CD4-positive, alpha-beta memory T cell (primary cell): ENCODE results near the gene TPPP3. TPM values are rescaled to one million over a fixed set of nuclear protein-coding genes. Genes with fewer than 3 reads are reported as not detected.
"Not testable (repeated sequence)": the region's sequence is repeated elsewhere in the genome, so short reads cannot be mapped to it uniquely, and the experiment has no call there.

ENCODE experiments used
- CTCF ChIA-PET: fragments of 350-600 bp; sonication (Branson Sonifier 250); formaldehyde crosslinking; loops from one replicate; lab custom pipeline; 2021; ENCODE audit warnings: inconsistent platforms; ENCODE audit not compliant: partially characterized antibody; lab: Charles Lee
- POLR2A ChIA-PET: fragments of 350-600 bp; sonication (Branson Sonifier 250); formaldehyde crosslinking; loops from one replicate; lab custom pipeline; 2021; ENCODE audit not compliant: partially characterized antibody; lab: Charles Lee
- DNase-seq, 5 donors: peaks; one replicate each; pipeline versions ENCODE4 v3.0.0 to v3.0.0-alpha.2; 2020 to 2022; ENCODE audit warnings: mixed read lengths in 1 of 5
- H3K27ac ChIP-seq: one replicate; pipeline ENCODE4 v1.7.0; 2013; ENCODE audit warnings: low read depth, low read length
- H3K27me3 ChIP-seq: 2 replicates; pipeline ENCODE4 v1.7.0; 2013; ENCODE audit warnings: mild to moderate bottlenecking, low read length, moderate library complexity; ENCODE audit not compliant: insufficient read depth
- H3K36me3 ChIP-seq: 2 replicates; pipeline ENCODE4 v1.7.0; 2013; ENCODE audit warnings: mild to moderate bottlenecking, low read length, moderate library complexity; ENCODE audit not compliant: insufficient read depth
- H3K4me1 ChIP-seq: 2 replicates; pipeline ENCODE4 v1.7.0; 2013; ENCODE audit warnings: mild to moderate bottlenecking, low read length, moderate library complexity; ENCODE audit not compliant: insufficient read depth
- H3K4me3 ChIP-seq, 2 donors: one replicate each; pipeline ENCODE4 v1.7.0; 2013; ENCODE audit warnings: low read length in 2 of 2, mild to moderate bottlenecking in 1 of 2
- H3K9me3 ChIP-seq, 2 donors: one replicate each; pipeline ENCODE4 v1.7.0; 2013; ENCODE audit warnings: low read length in 2 of 2, control low read depth in 1 of 2; ENCODE audit not compliant: control insufficient read depth in 1 of 2
- H3K27ac Mint-ChIP-seq, 7 donors: one replicate each; pipeline ENCODE4 v1.8.0; 2020 to 2021; ENCODE audit warnings: mixed read lengths in 7 of 7, mild to moderate bottlenecking in 6 of 7, inconsistent platforms in 3 of 7, moderate library complexity in 3 of 7
- H3K27me3 Mint-ChIP-seq, 2 donors: one replicate each; pipeline ENCODE4 v1.8.0; 2020 to 2021; ENCODE audit warnings: mixed read lengths in 2 of 2
- H3K36me3 Mint-ChIP-seq, 2 donors: one replicate each; pipeline ENCODE4 v1.8.0; 2020 to 2021; ENCODE audit warnings: mixed read lengths in 2 of 2, inconsistent platforms in 1 of 2, mild to moderate bottlenecking in 1 of 2
- H3K4me1 Mint-ChIP-seq, 4 donors: one replicate each; pipeline ENCODE4 v1.8.0; 2020 to 2021; ENCODE audit warnings: mixed read lengths in 4 of 4, mild to moderate bottlenecking in 1 of 4
- H3K4me3 Mint-ChIP-seq, 8 donors: one replicate each; pipeline ENCODE4 v1.8.0; 2020 to 2021; ENCODE audit warnings: mixed read lengths in 8 of 8, mild to moderate bottlenecking in 7 of 8, moderate library complexity in 6 of 8, inconsistent platforms in 3 of 8
- H3K9me3 Mint-ChIP-seq, 8 donors: one replicate each; pipeline ENCODE4 v1.8.0; 2020 to 2021; ENCODE audit warnings: mixed read lengths in 8 of 8, mild to moderate bottlenecking in 5 of 8, inconsistent platforms in 3 of 8, moderate library complexity in 1 of 8
- intact Hi-C: fragments of 100-400 bp; cut with micrococcal nuclease; formaldehyde crosslinking; loops from one replicate; pipeline ENCODE4 v1.15.1; 2023
- polyA plus RNA-seq, 2 donors: library from polyadenylated mRNA; unstranded; fragments of 300-500 nt; fragmentation: Illumina TruSeq; gene quantifications; one replicate each; pipeline ENCODE4 v1.2.3, GENCODE V29; 2021
- total RNA-seq, 2 experiments: library from RNA; stranded (reverse); gene quantifications; one replicate each; pipeline ENCODE4 v1.2.3, GENCODE V29; 2021

Gene TPPP3
- total and polyA plus RNA-seq, 4 experiments from 2014 or later: not detected

DNA sequence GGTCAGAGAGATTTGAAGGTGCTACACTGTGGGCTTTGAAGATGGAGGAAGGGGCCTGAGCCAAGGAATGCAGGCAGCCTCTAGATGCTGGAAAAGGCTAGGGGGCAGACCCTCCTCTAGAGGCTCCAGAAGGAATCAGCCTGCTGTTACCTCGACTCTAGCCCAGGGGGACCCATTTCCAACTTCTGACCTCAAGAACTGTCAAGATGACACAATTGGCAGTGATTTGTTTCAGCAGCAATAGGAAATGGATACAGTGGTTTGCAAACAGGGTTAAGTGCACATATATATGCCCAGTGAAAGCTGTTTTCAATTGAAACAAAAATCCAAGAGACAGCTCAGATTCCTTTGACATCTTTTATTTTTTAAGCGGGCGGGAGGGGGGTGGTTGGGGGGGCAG lies 26.6 kb upstream of the TPPP3 start:
- DNase-seq: no peak
- Mint-ChIP-seq H3K4me1 (peaks cover 5 to 16% (median 8%) of the 10 kb centered on the region in 4 donors), H3K27me3 (peaks cover 23 to 29% of the 10 kb centered on the region in 2 donors), H3K9me3 (no peaks in the 10 kb centered on the region), H3K36me3 (no peaks in the 10 kb centered on the region), H3K27ac (no peak overlapping the region), H3K4me3 (no peak overlapping the region)
- Histone ChIP-seq H3K36me3 (no peaks in the 10 kb centered on the region), H3K27me3 (peaks cover 17% of the 10 kb centered on the region), H3K9me3 (no peaks in the 10 kb centered on the region), H3K4me1 (peaks cover 9% of the 10 kb centered on the region), H3K4me3 (no peak overlapping the region), H3K27ac (no peak overlapping the region)
- intact Hi-C loops: no loop called here
- ChIA-PET POLR2A (no interaction called here), CTCF (interaction anchor here (1.0 kb wide), 1 partner anchor 8 kb away, joined by 3 read pairs; no protein-coding TSS in a partner anchor)

DNA sequence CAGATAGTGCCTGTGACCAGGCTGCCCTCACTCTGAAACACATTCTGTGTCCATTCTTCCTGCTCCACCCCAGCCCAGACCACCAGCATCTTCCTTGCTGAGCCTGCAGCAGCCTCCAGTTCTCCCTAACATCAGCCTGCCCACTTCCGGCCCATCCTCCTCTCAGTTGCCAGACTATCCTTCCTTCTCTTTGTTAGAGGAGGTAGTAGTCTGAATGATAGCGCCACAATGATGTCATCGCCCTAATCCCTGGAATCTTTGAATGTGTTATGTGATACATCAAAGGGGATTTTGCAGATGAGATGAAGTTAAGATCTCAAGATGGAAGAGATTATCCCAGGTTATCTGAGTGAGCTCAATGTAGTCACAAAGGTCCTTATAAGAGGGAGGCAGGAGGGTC lies 26.2 kb upstream of the TPPP3 start:
- no peaks in the 10 kb centered on the region for H3K9me3 ChIP-seq
- intact Hi-C loops: no loop called here
- H3K4me1 ChIP-seq: peaks cover 9% of the 10 kb centered on the region
- H3K36me3 ChIP-seq: no peaks in the 10 kb centered on the region
- no peak overlapping the region for H3K27ac ChIP-seq
- H3K9me3 Mint-ChIP-seq: no peaks in the 10 kb centered on the region
- H3K4me3 Mint-ChIP-seq: no peak overlapping the region
- DNase-seq: no peak
- ChIA-PET POLR2A (no interaction called here), CTCF (interaction anchor here (1.0 kb wide), 1 partner anchor 9 kb away, joined by 3 read pairs; no protein-coding TSS in a partner anchor)
- H3K27ac Mint-ChIP-seq: peak overlapping the region in 1 of 7 donors; percentile 74
- H3K4me3 ChIP-seq: no peak overlapping the region
- peaks cover 5 to 16% (median 8%) of the 10 kb centered on the region in 4 donors for H3K4me1 Mint-ChIP-seq
- peaks cover 15% of the 10 kb centered on the region for H3K27me3 ChIP-seq
- no peaks in the 10 kb centered on the region for H3K36me3 Mint-ChIP-seq
- H3K27me3 Mint-ChIP-seq: peaks cover 21 to 30% of the 10 kb centered on the region in 2 donors

DNA sequence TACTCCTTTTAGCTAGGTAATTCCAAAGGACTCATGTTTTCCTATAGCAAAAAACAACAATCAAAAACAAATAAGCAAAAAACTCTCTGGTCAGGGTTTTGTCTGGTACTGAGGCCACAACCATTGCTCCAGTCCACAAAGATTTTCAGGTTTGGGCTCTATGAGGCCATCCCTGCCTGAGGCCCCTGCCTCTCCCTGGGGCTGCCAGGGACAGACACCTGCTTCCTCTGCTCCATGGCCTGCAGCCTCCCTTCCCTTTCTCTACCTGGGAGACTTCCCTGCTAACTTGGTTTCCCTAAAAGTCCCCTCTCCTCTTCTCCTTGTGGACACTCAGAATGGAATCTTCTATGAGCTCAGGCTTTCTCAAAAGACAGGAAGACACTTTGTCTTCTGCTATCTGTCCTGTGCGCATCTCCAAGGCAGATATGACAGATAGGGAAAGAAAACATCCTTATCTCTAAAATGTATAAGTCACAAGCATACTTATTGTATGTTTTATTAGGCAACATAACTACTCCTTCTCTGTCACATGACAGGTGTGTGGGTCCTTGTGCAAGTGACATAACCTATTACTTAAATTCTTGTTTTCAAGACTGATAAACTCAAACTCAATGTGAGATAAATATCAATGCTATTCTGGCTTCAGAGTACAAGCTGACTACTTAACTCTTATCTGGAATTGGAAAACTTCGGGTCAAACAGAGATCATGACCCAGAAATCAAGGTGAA lies 24.2 kb upstream of the TPPP3 start:
- intact Hi-C loops: no loop called here
- Mint-ChIP-seq H3K9me3 (no peaks in the 10 kb centered on the region), H3K4me1 (peaks cover 5 to 16% (median 9%) of the 10 kb centered on the region in 4 donors), H3K27me3 (peaks cover 19 to 36% of the 10 kb centered on the region in 2 donors), H3K36me3 (no peaks in the 10 kb centered on the region), H3K27ac (peak overlapping the region in 1 of 7 donors; percentile 71), H3K4me3 (peak overlapping the region in 7 of 8 donors; percentile 8 to 83 (median 41))
- peaks cover 11% of the 10 kb centered on the region for H3K27me3 ChIP-seq
- ChIA-PET POLR2A (no interaction called here), CTCF (interaction anchor here (0.9 to 2.2 kb wide), 5 partner anchors 9 to 440 kb away, joined by 3 to 7 read pairs (median 3); no protein-coding TSS in a partner anchor)
- H3K27ac ChIP-seq: no peak overlapping the region
- no peak overlapping the region for H3K4me3 ChIP-seq
- peaks cover 9% of the 10 kb centered on the region for H3K4me1 ChIP-seq
- no peaks in the 10 kb centered on the region for H3K36me3 ChIP-seq
- DNase-seq: no peak
- no peaks in the 10 kb centered on the region for H3K9me3 ChIP-seq

- ChIA-PET CTCF (interaction anchor here (0.9 to 2.2 kb wide), 6 partner anchors 8 to 439 kb away, joined by 3 to 7 read pairs (median 3); no protein-coding TSS in a partner anchor), POLR2A (no interaction called here)
- peak within 1 kb of the TSS in 4 of 7 donors; percentile 30 to 83 (median 75) for H3K27ac Mint-ChIP-seq
- H3K4me1 Mint-ChIP-seq: peaks cover 5 to 16% (median 9%) of the 10 kb centered on the region in 4 donors
- H3K4me3 ChIP-seq: peak within 1 kb of the TSS in 1 of 2 donors; percentile 27
- peak within 1 kb of the TSS; percentile 26 for H3K27ac ChIP-seq
- no peaks in the 10 kb centered on the region for H3K9me3 ChIP-seq
- no peaks in the 10 kb centered on the region for H3K36me3 Mint-ChIP-seq
- H3K9me3 Mint-ChIP-seq: no peaks in the 10 kb centered on the region
- H3K4me3 Mint-ChIP-seq: peak within 1 kb of the TSS; percentile 55 to 88 (median 76)
- peaks cover 19 to 38% of the 10 kb centered on the region in 2 donors for H3K27me3 Mint-ChIP-seq
- intact Hi-C loops: loop anchor here (1.0 kb wide), 2 partner anchors 439 to 462 kb away; no protein-coding TSS in a partner anchor
- H3K36me3 ChIP-seq: no peaks in the 10 kb centered on the region
- DNase-seq: peak in 4 of 5 donors; percentile 28 to 42 (median 34)
- H3K27me3 ChIP-seq: peaks cover 11% of the 10 kb centered on the region
- peaks cover 9% of the 10 kb centered on the region for H3K4me1 ChIP-seq
Observed at GRCh38 chr16:67415872-67416793, 22.8 kb upstream of the TPPP3 start, which contains the start of gene ZDHHC1. Gene ZDHHC1, minus strand, starts transcription at chr16:67416477. Its CDS starts 8,702 bp downstream, at chr16:67407775.

- H3K27me3 ChIP-seq: peaks cover 11% of the 10 kb centered on the region
- Mint-ChIP-seq H3K4me3 (peak overlapping the region; percentile 1 to 63 (median 40)), H3K27me3 (peaks cover 22 to 42% of the 10 kb centered on the region in 2 donors), H3K4me1 (peaks cover 5 to 16% (median 9%) of the 10 kb centered on the region in 4 donors)
- H3K9me3 ChIP-seq, intact Hi-C loops, DNase-seq, H3K36me3 ChIP-seq, H3K27ac ChIP-seq, H3K4me3 ChIP-seq, H3K9me3 Mint-ChIP-seq, H3K36me3 Mint-ChIP-seq, POLR2A ChIA-PET, H3K27ac Mint-ChIP-seq, H3K4me1 ChIP-seq: not testable (repeated sequence)
- CTCF ChIA-PET: interaction anchor here (1.3 kb wide), 1 partner anchor 9 kb away, joined by 4 read pairs; no protein-coding TSS in a partner anchor
Observed at GRCh38 chr16:67415421-67415820, 22.1 kb upstream of the TPPP3 start.

DNA sequence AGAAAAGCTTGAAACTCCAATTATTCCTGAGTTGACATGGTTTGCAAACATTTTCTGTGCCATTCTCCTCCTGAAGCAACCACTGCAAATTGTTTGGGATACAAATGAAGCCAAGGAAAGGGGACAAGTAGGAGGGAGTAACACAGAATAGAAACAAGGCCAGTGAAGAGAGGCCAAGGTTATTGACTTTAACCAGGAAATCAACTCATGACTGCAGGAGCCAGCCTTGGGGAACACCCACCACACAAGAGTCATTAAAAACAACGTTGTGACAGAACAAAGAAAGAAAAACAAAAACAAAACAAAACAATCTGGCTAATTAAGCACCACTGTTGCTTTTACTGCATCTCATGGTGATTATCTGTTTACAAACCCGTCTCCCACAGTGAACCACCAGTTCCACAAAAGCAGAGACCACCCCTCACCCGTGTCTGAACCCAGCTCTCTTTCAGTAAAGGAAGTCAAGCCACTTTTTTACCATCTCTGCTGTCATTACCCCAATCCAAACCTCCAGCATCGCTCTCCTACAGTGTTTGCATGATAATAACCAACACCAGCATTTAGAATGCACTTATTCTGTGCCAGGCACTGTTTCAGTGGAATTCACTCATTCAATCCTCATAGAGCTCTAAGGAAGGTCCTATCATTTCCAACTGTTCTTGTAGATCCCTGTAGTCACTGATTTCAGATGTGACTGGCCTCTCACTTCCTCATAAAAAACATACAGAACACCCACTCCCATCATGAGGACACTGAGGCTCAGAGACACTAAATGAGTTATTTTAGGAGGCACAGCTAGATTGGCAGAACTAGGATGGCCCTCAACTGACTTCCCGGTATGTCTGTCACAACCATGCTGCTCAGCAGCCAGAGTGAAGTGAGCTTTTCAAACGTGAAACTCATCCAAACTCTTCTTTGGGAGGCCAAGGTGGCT lies 20.9 kb upstream of the TPPP3 start:
- no peak overlapping the region for H3K4me3 ChIP-seq
- peak overlapping the region in 1 of 8 donors; percentile 19 for H3K4me3 Mint-ChIP-seq
- H3K4me1 ChIP-seq: peaks cover 9% of the 10 kb centered on the region
- peak overlapping the region in 2 of 7 donors; percentile 18 to 35 for H3K27ac Mint-ChIP-seq
- no peaks in the 10 kb centered on the region for H3K36me3 ChIP-seq
- ChIA-PET POLR2A (no interaction called here), CTCF (no interaction called here)
- peaks cover 5 to 16% (median 9%) of the 10 kb centered on the region in 4 donors for H3K4me1 Mint-ChIP-seq
- H3K36me3 Mint-ChIP-seq: no peaks in the 10 kb centered on the region
- peaks cover 11% of the 10 kb centered on the region for H3K27me3 ChIP-seq
- peaks cover 21 to 38% of the 10 kb centered on the region in 2 donors for H3K27me3 Mint-ChIP-seq
- H3K27ac ChIP-seq: no peak overlapping the region
- intact Hi-C loops: no loop called here
- H3K9me3 Mint-ChIP-seq: no peaks in the 10 kb centered on the region
- DNase-seq: no peak
- H3K9me3 ChIP-seq: no peaks in the 10 kb centered on the region
